Glutamatergic neuron (in vitro differentiated cells): ENCODE measurements around the gene MAGI1. TPM values are rescaled to one million over a fixed set of nuclear protein-coding genes. Genes with fewer than 3 reads are reported as not detected.
"Not testable (repeated sequence)": the region's sequence is repeated elsewhere in the genome, so short reads cannot be mapped to it uniquely, and the experiment has no call there.

Source experiments
- DNase-seq: peaks from one replicate; pipeline ENCODE4 v3.0.0; 2022
- H3K27ac Mint-ChIP-seq: one replicate; pipeline ENCODE4 v1.8.0; 2020; ENCODE audit warnings: mild to moderate bottlenecking, mixed read lengths, inconsistent platforms; ENCODE audit not compliant: unreplicated experiment
- H3K27me3 Mint-ChIP-seq: one replicate; pipeline ENCODE4 v1.8.0; 2020; ENCODE audit warnings: mild to moderate bottlenecking, moderate library complexity, mixed read lengths, inconsistent platforms; ENCODE audit not compliant: unreplicated experiment
- H3K36me3 Mint-ChIP-seq: one replicate; pipeline ENCODE4 v1.8.0; 2020; ENCODE audit warnings: mild to moderate bottlenecking, mixed read lengths, inconsistent platforms; ENCODE audit not compliant: unreplicated experiment
- H3K4me1 Mint-ChIP-seq: one replicate; pipeline ENCODE4 v1.8.0; 2020; ENCODE audit warnings: mild to moderate bottlenecking, low read depth, mixed read lengths, inconsistent platforms; ENCODE audit not compliant: unreplicated experiment
- H3K4me3 Mint-ChIP-seq: one replicate; pipeline ENCODE4 v1.8.0; 2020; ENCODE audit warnings: mild to moderate bottlenecking, mixed read lengths, inconsistent platforms; ENCODE audit not compliant: unreplicated experiment
- H3K9me3 Mint-ChIP-seq: one replicate; pipeline ENCODE4 v1.8.0; 2020; ENCODE audit warnings: mild to moderate bottlenecking, moderate library complexity, mixed read lengths, inconsistent platforms; ENCODE audit not compliant: unreplicated experiment
- total RNA-seq: library from RNA; stranded (reverse); fragmentation: NEBNext Ultra II Directional; extraction: Animal tissue kit (Norgen Biotek cat#: 25700); gene quantifications from one replicate; pipeline ENCODE4 v1.2.1, GENCODE V29; 2021; ENCODE audit not compliant: unreplicated experiment
- TF ChIP-seq, protein P1 (sequence below): fragments of 200-600 bp; sonication (generic); IDR thresholded peaks from one replicate; pipeline ENCODE4 v1.5.0; 2021; ENCODE audit not compliant: partially characterized antibody, unreplicated experiment

MAGI1 gene
- total RNA-seq, 1 donor from 2014 or later, result 46.5 TPM

DNA sequence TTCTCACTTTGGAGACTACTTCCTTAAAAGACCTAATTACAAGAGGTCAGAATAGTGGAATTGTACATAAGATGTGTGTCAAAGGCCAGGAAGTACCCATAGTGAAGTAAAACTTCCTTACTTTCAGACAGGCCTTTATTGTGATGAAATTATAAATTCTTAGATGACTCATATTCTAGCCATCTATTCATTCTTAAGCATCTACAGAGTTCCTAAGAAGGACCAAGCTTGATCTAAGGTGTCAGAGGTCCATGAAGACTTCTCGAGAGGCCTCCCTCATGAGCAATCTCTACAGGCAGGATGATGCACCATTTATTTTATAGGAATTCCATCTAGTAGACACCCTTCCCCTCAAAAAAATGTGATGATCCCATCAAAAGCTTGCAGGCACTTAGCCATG is 493.3 kb downstream of the MAGI1 start:
- Mint-ChIP-seq H3K27me3 (no peaks in the 10 kb centered on the region), H3K9me3 (peaks cover 3% of the 10 kb centered on the region)
- TF ChIP-seq, protein P1, sequence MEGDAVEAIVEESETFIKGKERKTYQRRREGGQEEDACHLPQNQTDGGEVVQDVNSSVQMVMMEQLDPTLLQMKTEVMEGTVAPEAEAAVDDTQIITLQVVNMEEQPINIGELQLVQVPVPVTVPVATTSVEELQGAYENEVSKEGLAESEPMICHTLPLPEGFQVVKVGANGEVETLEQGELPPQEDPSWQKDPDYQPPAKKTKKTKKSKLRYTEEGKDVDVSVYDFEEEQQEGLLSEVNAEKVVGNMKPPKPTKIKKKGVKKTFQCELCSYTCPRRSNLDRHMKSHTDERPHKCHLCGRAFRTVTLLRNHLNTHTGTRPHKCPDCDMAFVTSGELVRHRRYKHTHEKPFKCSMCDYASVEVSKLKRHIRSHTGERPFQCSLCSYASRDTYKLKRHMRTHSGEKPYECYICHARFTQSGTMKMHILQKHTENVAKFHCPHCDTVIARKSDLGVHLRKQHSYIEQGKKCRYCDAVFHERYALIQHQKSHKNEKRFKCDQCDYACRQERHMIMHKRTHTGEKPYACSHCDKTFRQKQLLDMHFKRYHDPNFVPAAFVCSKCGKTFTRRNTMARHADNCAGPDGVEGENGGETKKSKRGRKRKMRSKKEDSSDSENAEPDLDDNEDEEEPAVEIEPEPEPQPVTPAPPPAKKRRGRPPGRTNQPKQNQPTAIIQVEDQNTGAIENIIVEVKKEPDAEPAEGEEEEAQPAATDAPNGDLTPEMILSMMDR, result no peak

DNA sequence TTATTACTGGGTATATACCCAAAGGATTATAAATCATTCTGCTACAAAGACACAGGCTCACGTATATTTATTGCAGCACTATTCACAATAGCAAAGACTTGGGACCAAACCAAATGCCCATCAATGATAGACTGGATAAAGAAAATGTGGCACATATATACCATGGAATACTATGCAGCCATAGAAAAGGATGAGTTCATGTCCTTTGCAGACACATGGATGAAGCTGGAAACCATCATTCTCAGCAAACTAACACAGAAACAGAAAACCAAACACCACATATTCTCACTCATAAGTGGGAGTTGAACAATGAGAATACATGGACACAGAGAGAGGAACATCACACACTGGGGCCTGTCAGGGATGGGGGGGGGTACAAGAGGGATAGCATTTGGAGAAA is 495.3 kb downstream of the MAGI1 start:
- not testable (repeated sequence) for DNase-seq, H3K36me3 Mint-ChIP-seq, H3K4me3 Mint-ChIP-seq, H3K27me3 Mint-ChIP-seq, H3K27ac Mint-ChIP-seq, H3K9me3 Mint-ChIP-seq
- peaks cover 20% of the 10 kb centered on the region for H3K4me1 Mint-ChIP-seq

More for the DNA sequence above, 493.3 kb downstream of the MAGI1 start:
- Mint-ChIP-seq H3K4me3 (no peak overlapping the region), H3K27ac (no peak overlapping the region), H3K36me3 (no peaks in the 10 kb centered on the region), H3K4me1 (peaks cover 20% of the 10 kb centered on the region)
- no peak for DNase-seq

DNA sequence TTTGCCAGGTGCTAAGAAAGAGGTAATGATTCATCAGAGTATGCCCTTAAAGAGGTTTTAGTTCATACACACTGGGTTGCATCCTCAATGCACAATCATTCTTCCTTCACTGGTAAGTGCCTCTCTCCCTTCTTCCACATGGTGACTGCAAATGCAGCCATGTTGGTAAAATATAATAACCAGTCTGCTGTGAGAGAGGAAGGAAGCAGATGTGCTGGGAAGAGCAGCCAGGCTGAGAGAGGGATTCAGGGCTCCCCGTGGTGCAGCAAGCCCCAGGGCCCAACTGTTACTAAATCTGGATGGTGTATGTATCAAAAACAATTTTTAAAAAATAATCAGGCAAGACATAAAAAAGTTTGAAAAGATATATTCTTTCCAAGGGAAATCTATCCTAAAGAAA is 498.1 kb downstream of the MAGI1 start:
- Mint-ChIP-seq H3K9me3 (peaks cover 3% of the 10 kb centered on the region), H3K27ac (no peak overlapping the region), H3K27me3 (no peaks in the 10 kb centered on the region), H3K36me3 (no peaks in the 10 kb centered on the region), H3K4me3 (peak overlapping the region; percentile 58), H3K4me1 (peaks cover 18% of the 10 kb centered on the region)
- peak; percentile 18 for DNase-seq
- TF ChIP-seq, protein P1, result no peak

DNA sequence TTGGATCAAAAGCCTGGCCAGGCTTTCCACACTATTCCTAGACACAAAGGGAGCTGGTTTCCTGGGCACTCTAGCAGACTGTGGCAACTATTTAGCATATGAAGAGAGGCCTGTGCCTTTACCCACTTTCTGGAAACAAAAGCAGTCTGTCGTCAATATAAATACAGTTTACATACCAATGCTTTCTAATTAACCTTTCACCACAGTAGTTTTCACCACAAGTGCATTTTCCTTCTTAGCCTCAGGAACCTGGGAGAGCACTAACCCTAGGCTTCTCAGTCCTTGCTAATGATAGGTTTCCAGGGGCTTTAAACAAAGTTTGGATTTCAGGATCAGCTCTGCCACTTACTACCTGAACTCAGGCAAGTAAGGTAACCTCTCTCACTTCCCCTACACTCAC is 499.1 kb downstream of the MAGI1 start:
- H3K4me3 Mint-ChIP-seq, result no peak overlapping the region
- H3K27ac Mint-ChIP-seq, result no peak overlapping the region
- H3K27me3 Mint-ChIP-seq, result no peaks in the 10 kb centered on the region
- peaks cover 3% of the 10 kb centered on the region for H3K9me3 Mint-ChIP-seq
- no peaks in the 10 kb centered on the region for H3K36me3 Mint-ChIP-seq
- peaks cover 20% of the 10 kb centered on the region for H3K4me1 Mint-ChIP-seq
- DNase-seq, result no peak
- TF ChIP-seq, protein P1, result no peak

DNA sequence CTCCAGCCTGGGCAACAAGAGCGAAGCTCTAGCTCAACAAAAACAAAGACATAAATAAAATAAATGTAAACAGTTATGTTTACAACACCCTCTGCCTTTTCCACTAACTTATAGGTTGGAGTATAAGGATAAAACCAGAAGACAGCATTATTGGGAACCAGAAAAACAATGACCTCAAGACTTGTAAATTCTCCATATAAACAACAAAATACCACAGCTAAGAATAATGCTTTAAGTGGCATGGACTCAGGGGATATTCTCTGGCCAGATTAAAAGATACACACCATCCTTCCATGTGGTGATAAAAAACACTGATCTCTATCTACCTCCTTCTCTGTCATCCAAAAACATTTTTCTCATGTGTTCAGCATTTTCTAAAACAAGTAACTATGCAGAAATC is 500.6 kb downstream of the MAGI1 start:
- no peak for DNase-seq
- Mint-ChIP-seq H3K27me3 (peaks cover 2% of the 10 kb centered on the region), H3K4me3 (no peak overlapping the region), H3K36me3 (no peaks in the 10 kb centered on the region), H3K4me1 (peaks cover 23% of the 10 kb centered on the region), H3K27ac (no peak overlapping the region), H3K9me3 (peaks cover 3% of the 10 kb centered on the region)
- TF ChIP-seq, protein P1, result no peak

DNA sequence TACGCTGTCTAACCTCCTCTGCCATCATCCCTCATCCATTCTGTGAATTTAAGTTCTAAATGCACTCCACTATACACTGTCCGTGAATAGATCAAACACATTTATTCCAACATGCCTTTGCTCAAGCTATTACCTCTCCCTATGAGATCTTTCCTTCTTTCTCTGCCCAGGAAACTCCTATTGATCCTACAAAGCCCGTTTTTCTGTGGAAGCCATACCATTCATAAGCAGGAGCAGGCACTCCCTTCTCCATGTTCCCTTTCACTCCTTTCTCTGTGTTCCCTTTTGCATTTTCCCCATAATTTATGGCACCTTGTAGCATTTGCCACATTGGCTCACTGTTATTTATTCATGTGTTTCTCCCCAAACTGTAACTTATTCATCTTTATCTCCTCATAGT is 501.6 kb downstream of the MAGI1 start:
- H3K27me3 Mint-ChIP-seq, result peaks cover 4% of the 10 kb centered on the region
- H3K4me1 Mint-ChIP-seq, result peaks cover 29% of the 10 kb centered on the region
- H3K27ac Mint-ChIP-seq, result no peak overlapping the region
- DNase-seq, result no peak
- TF ChIP-seq, protein P1, result no peak
- no peaks in the 10 kb centered on the region for H3K36me3 Mint-ChIP-seq
- peaks cover 3% of the 10 kb centered on the region for H3K9me3 Mint-ChIP-seq
- H3K4me3 Mint-ChIP-seq, result no peak overlapping the region
